HEK293T (cell line): ENCODE measurements around the gene RPL18.

Experiments used
- ARNT ChIP-seq: fragments of 450-650 bp; IDR thresholded peaks from 2 replicates; pipeline ENCODE4 v1.6.1; 2017; ENCODE audit warnings: mild to moderate bottlenecking
- FOXA1 ChIP-seq: fragments of 450-650 bp; IDR thresholded peaks from 2 replicates; pipeline ENCODE4 v1.6.1; 2016; ENCODE audit warnings: mild to moderate bottlenecking
- FOXK2 ChIP-seq: fragments of 450-650 bp; IDR thresholded peaks from 2 replicates; pipeline ENCODE4 v1.6.1; 2016; ENCODE audit warnings: mild to moderate bottlenecking
- FOXM1 ChIP-seq: fragments of 450-650 bp; IDR thresholded peaks from 2 replicates; pipeline ENCODE4 v1.6.1; 2017; ENCODE audit warnings: mild to moderate bottlenecking, borderline replicate concordance
- HDGF ChIP-seq: fragments of 450-650 bp; IDR thresholded peaks from 2 replicates; pipeline ENCODE4 v1.6.1; 2017; ENCODE audit warnings: antibody characterized with exemption, borderline replicate concordance
- LEF1 ChIP-seq: fragments of 450-650 bp; IDR thresholded peaks from 2 replicates; pipeline ENCODE4 v1.6.1; 2017; ENCODE audit warnings: mild to moderate bottlenecking, borderline replicate concordance
- NFRKB ChIP-seq: fragments of 450-650 bp; IDR thresholded peaks from 2 replicates; pipeline ENCODE4 v1.6.1; 2016; ENCODE audit warnings: mild to moderate bottlenecking, moderate library complexity
- SP1 ChIP-seq: fragments of 450-650 bp; IDR thresholded peaks from 2 replicates; pipeline ENCODE4 v1.6.1; 2017
- SUZ12 ChIP-seq: fragments of 450-650 bp; IDR thresholded peaks from 2 replicates; pipeline ENCODE4 v1.6.1; 2016; ENCODE audit warnings: mild to moderate bottlenecking
- ZNF384 ChIP-seq: fragments of 450-650 bp; IDR thresholded peaks from 2 replicates; pipeline ENCODE4 v1.6.1; 2016

GRCh38 chr19:48582168-48582567 lies 36.8 kb downstream of the RPL18 start:
- no peak for TF ChIP-seq FOXK2
- no peak for TF ChIP-seq SUZ12
- no peak for TF ChIP-seq SP1
- TF ChIP-seq FOXM1: no peak
- TF ChIP-seq HDGF: no peak
- no peak for TF ChIP-seq FOXA1
- no peak for TF ChIP-seq LEF1
- no peak for TF ChIP-seq NFRKB
- TF ChIP-seq ZNF384: no peak
- no peak for TF ChIP-seq ARNT
